ENCODE results near the gene PKLR.

Gene PKLR

GRCh38 chr1:155304558-155305063, 3.4 kb upstream of the PKLR start:
- H3K27ac ChIP-seq = no peak overlapping the region
- no peaks in the 10 kb centered on the region for H3K36me3 ChIP-seq
- no peak for TF ChIP-seq CTCF (IDR thresholded peaks at IDR 0.05)
- H3K9me3 ChIP-seq = no peaks in the 10 kb centered on the region
- H3K4me1 ChIP-seq (ENCODE audit: control insufficient read depth in 1 of 2, insufficient read depth in 1 of 2, low read depth in 1 of 2, low read length in 1 of 2) = peaks cover 12 to 16% of the 10 kb centered on the region in 2 experiments
- no peaks in the 10 kb centered on the region for H3K27me3 ChIP-seq
- H3K4me3 ChIP-seq (ENCODE audit: low read depth in 1 of 2, low read length in 1 of 2) = no peak overlapping the region

- Histone ChIP-seq H3K4me1 (ENCODE audit: control insufficient read depth in 1 of 2, insufficient read depth in 1 of 2, low read depth in 1 of 2, low read length in 1 of 2) (no peaks in the 10 kb centered on the region), H3K9me3 (no peaks in the 10 kb centered on the region), H3K4me3 (ENCODE audit: low read depth in 1 of 2, low read length in 1 of 2) (no peak overlapping the region), H3K27me3 (peaks cover 19% of the 10 kb centered on the region), H3K36me3 (no peaks in the 10 kb centered on the region), H3K27ac (no peak overlapping the region)
- no peak for TF ChIP-seq CTCF (IDR thresholded peaks at IDR 0.05)
These were observed 497 bp downstream of the PKLR start for GRCh38 chr1:155300553-155301329.

- no peak for TF ChIP-seq CTCF (IDR thresholded peaks at IDR 0.05)
- no peaks in the 10 kb centered on the region for H3K9me3 ChIP-seq
These were observed 1.2 kb downstream of the PKLR start for GRCh38 chr1:155300024-155300423.

GRCh38 chr1:155297384-155297783, 3.9 kb downstream of the PKLR start:
- TF ChIP-seq CTCF (IDR thresholded peaks at IDR 0.05) = no peak
- Histone ChIP-seq H3K4me1 (ENCODE audit: control insufficient read depth in 1 of 2, insufficient read depth in 1 of 2, low read depth in 1 of 2, low read length in 1 of 2) (no peaks in the 10 kb centered on the region), H3K27me3 (peaks cover 53% of the 10 kb centered on the region), H3K9me3 (no peaks in the 10 kb centered on the region), H3K36me3 (no peaks in the 10 kb centered on the region), H3K4me3 (ENCODE audit: low read depth in 1 of 2, low read length in 1 of 2) (no peak overlapping the region), H3K27ac (no peak overlapping the region)

More at GRCh38 chr1:155300024-155300423, 1.2 kb downstream of the PKLR start:
- peaks cover 27% of the 10 kb centered on the region for H3K27me3 ChIP-seq
- no peaks in the 10 kb centered on the region for H3K4me1 ChIP-seq (ENCODE audit: control insufficient read depth in 1 of 2, insufficient read depth in 1 of 2, low read depth in 1 of 2, low read length in 1 of 2)
- H3K27ac ChIP-seq = no peak overlapping the region
- H3K36me3 ChIP-seq = no peaks in the 10 kb centered on the region
- no peak overlapping the region for H3K4me3 ChIP-seq (ENCODE audit: low read depth in 1 of 2, low read length in 1 of 2)

GRCh38 chr1:155296661-155297060, 4.6 kb downstream of the PKLR start:
- Histone ChIP-seq H3K27me3 (peaks cover 60% of the 10 kb centered on the region), H3K4me1 (ENCODE audit: control insufficient read depth in 1 of 2, insufficient read depth in 1 of 2, low read depth in 1 of 2, low read length in 1 of 2) (no peaks in the 10 kb centered on the region), H3K27ac (no peak overlapping the region), H3K9me3 (no peaks in the 10 kb centered on the region), H3K4me3 (ENCODE audit: low read depth in 1 of 2, low read length in 1 of 2) (no peak overlapping the region), H3K36me3 (no peaks in the 10 kb centered on the region)
- no peak for TF ChIP-seq CTCF (IDR thresholded peaks at IDR 0.05)

Measured in neutrophil (primary cell).